ENCODE measurements around the gene TCF7L2.
"Not testable (repeated sequence)": the region's sequence is repeated elsewhere in the genome, so short reads cannot be mapped to it uniquely, and the experiment has no call there.

Gene TCF7L2

DNA sequence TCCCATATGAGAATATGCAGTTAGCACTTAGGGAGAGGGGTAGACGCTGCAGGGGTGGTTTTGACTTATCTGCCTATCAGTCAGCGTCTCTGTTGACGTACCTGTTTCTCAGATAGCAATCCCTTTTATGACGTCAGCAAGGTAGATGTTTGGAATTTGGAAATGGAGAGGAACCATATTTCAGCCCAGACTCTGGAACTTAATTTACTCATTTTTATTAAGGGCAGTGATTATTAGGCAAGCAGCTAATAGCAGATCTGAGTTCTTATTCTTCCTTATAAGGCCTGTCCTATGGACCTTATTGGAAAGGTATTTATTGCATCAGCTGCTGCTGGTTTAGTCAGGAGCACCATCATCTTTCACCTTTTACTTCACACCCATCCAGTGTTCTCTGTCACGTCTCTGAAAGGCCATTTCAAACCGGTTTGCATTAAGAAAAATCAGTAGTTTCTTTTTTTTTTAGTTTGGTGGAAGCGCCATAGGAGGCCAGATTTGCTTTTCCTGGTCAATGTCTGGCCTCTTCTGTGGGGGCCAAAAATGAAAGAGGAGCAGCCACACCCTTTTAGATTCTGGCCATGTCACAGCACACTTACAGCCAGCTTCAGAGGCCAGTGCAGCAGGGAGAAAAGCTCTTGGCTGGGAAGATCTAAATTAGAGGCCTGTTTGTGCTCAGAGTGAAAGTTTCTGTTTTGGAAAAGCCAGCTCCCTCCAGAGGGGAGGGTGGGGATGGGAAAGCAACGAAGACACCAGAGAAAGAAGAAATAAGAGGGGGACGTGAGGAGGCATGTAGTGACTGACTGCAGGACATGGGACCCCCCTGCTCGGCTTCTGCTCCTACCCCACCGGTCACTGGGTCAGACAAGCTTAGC is 146.3 kb downstream of the TCF7L2 start:
- no peaks in the 10 kb centered on the region for H3K27me3 ChIP-seq (ENCODE audit: control insufficient read depth, insufficient read depth, low read length)
- peaks cover 32% of the 10 kb centered on the region for H3K4me1 ChIP-seq (ENCODE audit: control insufficient read depth, insufficient read depth, low read length)
- H3K9me3 ChIP-seq (replicated peaks; ENCODE audit: low read length), result no peaks in the 10 kb centered on the region
- no peak overlapping the region for H3K9ac ChIP-seq (ENCODE audit: low read depth, low read length)
- no peak overlapping the region for H3K4me2 ChIP-seq (ENCODE audit: low read length)
- no peak overlapping the region for H3K4me3 ChIP-seq (ENCODE audit: low read length)
- H3K36me3 ChIP-seq (ENCODE audit: insufficient read depth, low read length), result peaks cover 13% of the 10 kb centered on the region

DNA sequence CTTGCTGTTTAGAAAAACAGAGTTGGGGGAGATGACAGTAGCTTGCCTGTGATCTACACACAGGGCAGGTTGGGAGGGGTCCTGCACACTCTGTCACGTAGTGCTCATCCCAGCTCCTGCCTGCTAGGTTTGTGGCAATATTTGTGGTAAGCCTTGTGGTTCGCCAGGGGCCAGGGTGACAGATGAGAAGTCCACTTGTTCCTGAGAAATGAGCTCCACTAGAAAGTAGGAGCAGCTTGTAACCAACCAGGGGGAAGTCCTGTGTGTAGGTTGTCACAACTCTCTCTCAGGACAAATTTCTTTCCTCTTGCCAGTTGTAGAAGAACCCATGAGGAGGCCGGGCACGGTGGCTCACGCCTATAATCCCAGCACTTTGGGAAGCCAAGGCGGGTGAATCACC is 147.0 kb downstream of the TCF7L2 start:
- H3K9ac ChIP-seq (ENCODE audit: low read depth, low read length), result no peak overlapping the region
- no peaks in the 10 kb centered on the region for H3K27me3 ChIP-seq (ENCODE audit: control insufficient read depth, insufficient read depth, low read length)
- peaks cover 10% of the 10 kb centered on the region for H3K36me3 ChIP-seq (ENCODE audit: insufficient read depth, low read length)
- H3K4me2 ChIP-seq (ENCODE audit: low read length), result no peak overlapping the region
- peaks cover 32% of the 10 kb centered on the region for H3K4me1 ChIP-seq (ENCODE audit: control insufficient read depth, insufficient read depth, low read length)
- H3K9me3 ChIP-seq (replicated peaks; ENCODE audit: low read length), result no peaks in the 10 kb centered on the region
- H3K4me3 ChIP-seq (ENCODE audit: low read length), result no peak overlapping the region

DNA sequence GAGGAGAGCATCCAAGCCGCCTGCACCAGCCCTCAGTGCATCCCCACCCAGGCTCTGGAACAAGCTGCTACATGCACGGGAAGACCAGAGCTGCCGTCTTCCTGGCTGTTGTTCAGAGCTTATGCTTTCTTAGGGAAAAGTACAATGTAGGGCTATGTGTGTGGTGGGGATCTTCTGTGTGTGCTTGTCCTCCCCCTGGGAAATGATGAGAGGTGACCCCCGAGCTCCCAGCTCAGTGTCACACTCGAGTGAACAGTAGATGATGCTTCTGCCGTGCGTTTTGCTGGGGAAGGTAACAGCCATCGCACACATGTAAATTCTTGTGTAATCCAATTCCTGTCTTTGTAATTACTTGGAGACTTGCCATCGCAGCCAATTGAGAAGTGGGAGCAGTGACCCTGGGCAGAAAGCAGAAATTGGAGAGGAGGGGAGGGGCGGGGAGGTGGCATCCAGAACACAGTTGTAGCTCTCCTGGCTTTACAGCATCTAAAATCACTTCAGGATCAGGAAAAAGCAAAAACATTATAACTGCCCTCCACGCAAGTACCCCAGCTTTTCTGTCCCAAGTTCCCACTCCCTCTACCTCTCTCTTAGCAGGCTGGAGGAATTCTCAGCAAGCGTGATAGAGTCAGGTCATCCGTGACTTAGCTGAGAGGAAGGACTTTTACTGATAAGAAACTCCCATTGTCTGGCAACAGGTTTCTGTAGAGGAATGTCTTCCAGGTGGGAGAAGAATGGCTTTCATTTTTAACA is 149.6 kb downstream of the TCF7L2 start:
- Histone ChIP-seq H3K9ac (ENCODE audit: low read depth, low read length) (no peak overlapping the region), H3K36me3 (ENCODE audit: insufficient read depth, low read length) (no peaks in the 10 kb centered on the region), H3K9me3 (replicated peaks; ENCODE audit: low read length) (no peaks in the 10 kb centered on the region), H3K4me3 (ENCODE audit: low read length) (no peak overlapping the region), H3K4me1 (ENCODE audit: control insufficient read depth, insufficient read depth, low read length) (peaks cover 14% of the 10 kb centered on the region), H3K4me2 (ENCODE audit: low read length) (no peak overlapping the region), H3K27me3 (ENCODE audit: control insufficient read depth, insufficient read depth, low read length) (no peaks in the 10 kb centered on the region)

DNA sequence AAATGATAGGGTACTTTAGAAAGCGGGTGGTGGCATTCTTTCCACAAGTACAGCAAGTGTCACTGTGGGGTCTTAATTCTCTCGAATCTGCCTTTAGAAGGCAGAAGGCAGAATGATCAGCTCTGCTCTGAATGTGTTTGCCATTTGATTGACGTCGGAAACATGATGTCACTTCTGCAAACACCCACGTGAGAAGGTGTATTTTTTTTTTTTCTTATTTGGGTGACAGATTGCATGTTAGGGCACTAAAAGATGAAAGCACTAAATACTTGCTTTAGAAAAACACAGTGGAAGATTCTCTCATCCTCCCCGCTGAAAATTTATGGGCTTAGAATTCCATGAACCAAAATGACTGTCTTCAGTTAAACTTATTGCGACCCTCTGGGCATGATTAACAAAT is 150.2 kb downstream of the TCF7L2 start:
- no peaks in the 10 kb centered on the region for H3K9me3 ChIP-seq (replicated peaks; ENCODE audit: low read length)
- H3K36me3 ChIP-seq (ENCODE audit: insufficient read depth, low read length), result no peaks in the 10 kb centered on the region
- H3K9ac ChIP-seq (ENCODE audit: low read depth, low read length), result no peak overlapping the region
- no peak overlapping the region for H3K4me2 ChIP-seq (ENCODE audit: low read length)
- H3K4me3 ChIP-seq (ENCODE audit: low read length), result no peak overlapping the region
- peaks cover 12% of the 10 kb centered on the region for H3K4me1 ChIP-seq (ENCODE audit: control insufficient read depth, insufficient read depth, low read length)
- no peaks in the 10 kb centered on the region for H3K27me3 ChIP-seq (ENCODE audit: control insufficient read depth, insufficient read depth, low read length)

DNA sequence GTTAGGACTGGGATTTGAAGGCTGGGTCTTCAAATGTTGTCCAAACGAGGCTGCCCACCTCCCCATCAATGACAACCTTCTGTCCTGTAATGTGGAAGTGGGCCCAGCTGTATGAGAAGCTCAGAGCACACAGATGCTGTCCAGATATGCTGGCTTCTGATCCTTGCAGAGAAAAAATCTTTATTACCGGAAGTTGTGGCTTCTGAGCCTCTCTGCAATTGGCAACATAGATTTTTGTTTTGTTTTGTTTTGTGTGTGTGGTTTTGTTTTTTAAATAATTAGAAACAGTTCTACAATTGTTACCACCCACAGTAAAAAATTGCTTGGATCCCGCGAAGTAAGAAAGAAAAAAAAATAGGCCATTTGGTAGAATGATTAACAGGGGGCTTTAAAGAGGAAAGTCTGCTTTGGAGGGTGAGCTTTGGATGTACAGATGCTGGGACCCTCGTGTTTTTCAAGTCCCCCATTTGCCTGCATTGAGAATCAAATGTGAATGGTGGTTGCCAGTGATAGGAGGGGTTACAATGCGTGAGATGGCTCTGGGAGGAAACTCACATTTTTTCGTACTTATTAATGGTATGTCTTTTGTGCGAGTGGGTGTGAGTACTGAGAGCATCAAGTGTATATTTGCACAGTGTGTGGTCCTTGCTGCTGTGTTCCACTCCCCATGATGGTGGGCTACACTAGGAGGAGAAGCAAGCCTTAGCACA is 153.2 kb downstream of the TCF7L2 start:
- Histone ChIP-seq H3K4me1 (ENCODE audit: control insufficient read depth, insufficient read depth, low read length) (peaks cover 16% of the 10 kb centered on the region), H3K4me2 (ENCODE audit: low read length) (no peak overlapping the region), H3K9ac (ENCODE audit: low read depth, low read length) (no peak overlapping the region), H3K36me3 (ENCODE audit: insufficient read depth, low read length) (no peaks in the 10 kb centered on the region), H3K9me3 (replicated peaks; ENCODE audit: low read length) (no peaks in the 10 kb centered on the region), H3K27me3 (ENCODE audit: control insufficient read depth, insufficient read depth, low read length) (no peaks in the 10 kb centered on the region), H3K4me3 (ENCODE audit: low read length) (no peak overlapping the region)

DNA sequence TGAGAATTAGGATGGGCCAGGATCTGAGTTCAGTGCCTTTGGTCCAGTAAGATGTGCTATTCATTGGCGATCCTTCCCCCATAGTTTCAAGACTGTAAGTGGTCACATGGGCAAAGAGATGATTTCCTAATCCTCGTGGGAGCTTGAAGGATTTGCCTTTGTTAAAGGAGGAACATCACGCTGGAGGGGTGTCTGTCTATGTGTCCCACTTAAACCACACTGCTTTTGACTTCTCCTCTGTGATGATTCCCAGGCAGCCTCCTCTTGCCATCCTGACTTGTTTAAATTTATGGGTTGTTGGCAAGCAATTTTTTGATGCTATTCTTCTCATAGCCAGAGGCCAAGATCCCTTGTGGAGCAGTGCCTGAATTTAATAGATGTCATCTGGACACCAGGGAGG is 154.0 kb downstream of the TCF7L2 start:
- Histone ChIP-seq H3K27me3 (ENCODE audit: control insufficient read depth, insufficient read depth, low read length) (no peaks in the 10 kb centered on the region), H3K4me1 (ENCODE audit: control insufficient read depth, insufficient read depth, low read length) (peaks cover 16% of the 10 kb centered on the region), H3K4me3 (ENCODE audit: low read length) (no peak overlapping the region), H3K4me2 (ENCODE audit: low read length) (no peak overlapping the region), H3K36me3 (ENCODE audit: insufficient read depth, low read length) (no peaks in the 10 kb centered on the region), H3K9me3 (replicated peaks; ENCODE audit: low read length) (no peaks in the 10 kb centered on the region), H3K9ac (ENCODE audit: low read depth, low read length) (no peak overlapping the region)

DNA sequence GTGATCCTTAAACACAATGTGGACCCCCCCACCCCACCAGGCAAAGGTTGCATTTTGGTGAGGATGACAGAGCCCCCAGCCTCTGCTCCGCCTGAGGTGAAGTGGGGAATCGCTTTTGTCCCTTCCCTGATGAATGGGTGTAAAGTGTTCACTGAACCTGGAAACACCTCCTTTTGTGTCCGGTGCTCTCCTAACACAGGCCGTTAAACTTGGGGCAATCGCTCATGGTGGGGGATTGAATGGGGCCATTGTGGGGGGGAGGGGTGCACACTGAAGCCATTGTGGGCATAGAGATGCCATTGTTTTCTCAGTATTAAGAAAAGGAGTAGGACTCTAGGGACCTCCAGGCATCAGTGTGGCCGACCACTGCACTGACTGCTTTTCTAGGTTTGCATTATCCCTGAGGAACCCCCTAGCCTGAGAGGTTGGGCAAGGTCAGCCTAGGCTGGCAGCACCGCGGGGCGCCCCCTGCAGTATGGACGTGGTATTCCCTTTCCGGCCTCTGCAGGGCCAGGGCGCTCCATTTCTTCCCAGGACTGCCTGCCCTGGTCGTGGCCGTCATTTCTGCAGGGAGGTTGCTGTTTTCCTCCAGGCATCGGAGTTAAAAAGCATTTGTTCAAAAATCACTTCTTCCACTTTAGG is 158.3 kb downstream of the TCF7L2 start:
- peaks cover 16% of the 10 kb centered on the region for H3K4me1 ChIP-seq (ENCODE audit: control insufficient read depth, insufficient read depth, low read length)
- H3K4me3 ChIP-seq (ENCODE audit: low read length), result no peak overlapping the region
- H3K9me3 ChIP-seq (replicated peaks; ENCODE audit: low read length), result no peaks in the 10 kb centered on the region
- no peaks in the 10 kb centered on the region for H3K27me3 ChIP-seq (ENCODE audit: control insufficient read depth, insufficient read depth, low read length)
- no peaks in the 10 kb centered on the region for H3K36me3 ChIP-seq (ENCODE audit: insufficient read depth, low read length)
- H3K9ac ChIP-seq (ENCODE audit: low read depth, low read length), result no peak overlapping the region
- H3K4me2 ChIP-seq (ENCODE audit: low read length), result no peak overlapping the region

DNA sequence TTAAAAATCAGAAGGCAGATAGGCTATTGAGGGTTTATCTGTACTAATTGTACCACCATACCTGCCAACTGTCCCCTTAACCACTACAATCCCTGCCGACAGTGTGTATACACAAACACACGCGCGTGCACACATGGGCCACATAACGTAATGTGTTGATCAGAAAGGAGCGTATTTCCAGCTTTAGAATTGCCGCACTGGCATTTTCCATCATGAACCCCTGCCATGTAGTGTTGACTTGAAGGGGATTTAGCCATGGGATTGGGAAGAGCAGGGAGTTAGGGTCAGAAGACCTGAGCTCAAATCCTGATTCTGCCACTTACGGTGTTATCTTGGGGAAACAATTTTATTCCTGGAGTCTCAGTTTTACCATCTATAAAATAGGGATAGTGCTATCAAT is 158.9 kb downstream of the TCF7L2 start:
- Histone ChIP-seq H3K9ac (ENCODE audit: low read depth, low read length) (no peak overlapping the region), H3K4me3 (ENCODE audit: low read length) (no peak overlapping the region), H3K4me1 (ENCODE audit: control insufficient read depth, insufficient read depth, low read length) (peaks cover 16% of the 10 kb centered on the region), H3K36me3 (ENCODE audit: insufficient read depth, low read length) (no peaks in the 10 kb centered on the region), H3K27me3 (ENCODE audit: control insufficient read depth, insufficient read depth, low read length) (no peaks in the 10 kb centered on the region), H3K9me3 (replicated peaks; ENCODE audit: low read length) (no peaks in the 10 kb centered on the region), H3K4me2 (ENCODE audit: low read length) (no peak overlapping the region)

DNA sequence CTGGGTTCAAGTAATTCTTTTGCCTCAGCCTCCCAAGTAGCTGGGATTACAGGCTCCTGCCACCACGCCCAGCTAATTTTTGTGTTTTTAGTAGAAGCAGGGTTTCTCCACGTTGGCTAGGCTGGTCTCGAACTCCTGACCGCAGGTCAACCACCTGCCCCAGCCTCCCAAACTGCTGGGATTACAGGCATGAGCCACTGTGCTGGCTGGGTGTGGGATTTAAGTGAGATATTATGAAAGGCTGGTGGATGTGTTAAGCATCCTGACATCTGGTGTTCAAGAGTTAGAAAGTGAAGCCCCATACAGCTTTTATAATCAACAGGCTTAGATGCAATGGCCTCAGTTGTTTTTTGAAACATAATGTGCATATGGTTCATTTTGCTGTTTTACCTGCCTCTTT is 159.4 kb downstream of the TCF7L2 start:
- H3K9ac ChIP-seq (ENCODE audit: low read depth, low read length), result not testable (repeated sequence)

DNA sequence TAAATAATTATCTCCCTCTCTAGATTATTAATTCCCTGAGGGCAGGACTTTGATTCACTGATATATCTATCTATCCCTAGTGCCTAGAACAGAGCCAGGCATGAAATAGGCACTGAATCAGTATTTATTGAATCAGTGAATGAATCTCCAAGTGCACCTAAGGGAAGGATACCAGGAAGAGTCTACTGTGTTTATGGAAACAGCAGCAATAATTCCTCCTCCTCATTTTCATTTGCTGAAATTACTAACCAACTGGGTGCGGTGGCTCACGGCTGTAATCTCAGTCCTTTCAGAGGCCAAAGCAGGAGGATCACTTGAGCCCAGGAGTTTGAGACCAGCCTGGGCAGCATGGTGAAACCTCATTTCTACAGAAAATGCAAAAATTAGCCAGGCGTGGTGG is 161.2 kb downstream of the TCF7L2 start:
- peaks cover 11% of the 10 kb centered on the region for H3K4me1 ChIP-seq (ENCODE audit: control insufficient read depth, insufficient read depth, low read length)
- H3K27me3 ChIP-seq (ENCODE audit: control insufficient read depth, insufficient read depth, low read length), result no peaks in the 10 kb centered on the region
- no peak overlapping the region for H3K4me2 ChIP-seq (ENCODE audit: low read length)
- H3K9ac ChIP-seq (ENCODE audit: low read depth, low read length), result no peak overlapping the region
- no peaks in the 10 kb centered on the region for H3K36me3 ChIP-seq (ENCODE audit: insufficient read depth, low read length)
- H3K4me3 ChIP-seq (ENCODE audit: low read length), result no peak overlapping the region
- no peaks in the 10 kb centered on the region for H3K9me3 ChIP-seq (replicated peaks; ENCODE audit: low read length)

More for the DNA sequence above, 159.4 kb downstream of the TCF7L2 start:
- H3K9me3 ChIP-seq (replicated peaks; ENCODE audit: low read length); H3K36me3 ChIP-seq (ENCODE audit: insufficient read depth, low read length); H3K27me3 ChIP-seq (ENCODE audit: control insufficient read depth, insufficient read depth, low read length); H3K4me2 ChIP-seq (ENCODE audit: low read length); H3K4me3 ChIP-seq (ENCODE audit: low read length): not testable (repeated sequence)
- peaks cover 16% of the 10 kb centered on the region for H3K4me1 ChIP-seq (ENCODE audit: control insufficient read depth, insufficient read depth, low read length)

All from skeletal muscle satellite cell (primary cell).